HG03575 (cell line): ENCODE data around the gene SORCS1.

Experiments used
- ATAC-seq: cut with Tn5 transposase; IDR thresholded peaks from one replicate; pipeline ENCODE4 v1.9.1; 2021; ENCODE audit not compliant: unreplicated experiment, insufficient number of reproducible peaks, low FRiP score; ENCODE audit errors: extremely low read depth

SORCS1 gene

GRCh38 chr10:106679314-106679713, 485.2 kb downstream of the SORCS1 start:
- ATAC-seq: no peak

DNA sequence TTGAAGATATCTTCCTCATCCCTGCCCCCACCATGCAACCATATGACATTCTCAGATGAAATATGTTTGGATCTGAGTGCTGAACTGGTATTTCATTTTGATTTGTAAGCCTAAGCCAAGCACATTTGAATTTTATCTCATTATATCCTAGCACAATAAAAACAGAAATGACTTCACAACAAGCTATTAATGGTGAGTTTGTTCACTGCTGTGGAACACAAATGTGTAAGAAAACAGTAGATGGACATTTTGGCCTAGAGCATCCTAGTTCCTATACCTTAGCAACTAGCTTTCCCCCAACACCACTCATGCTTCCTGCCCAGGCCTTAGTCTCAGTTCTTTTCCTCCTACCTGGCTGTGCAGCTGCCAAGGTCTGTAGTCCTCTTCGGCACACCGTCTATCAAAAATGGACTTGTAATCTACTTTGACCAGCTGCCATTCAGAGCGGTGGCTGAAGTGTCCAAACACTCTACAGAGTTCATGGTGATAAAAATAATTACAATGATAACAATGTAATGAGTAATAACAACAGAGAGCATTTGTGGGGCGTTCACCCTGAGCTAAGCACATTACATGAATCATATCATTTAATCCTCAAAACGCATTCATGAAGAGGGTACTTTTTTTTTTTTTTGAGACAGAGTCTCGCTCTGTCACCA, 491.9 kb downstream of the SORCS1 start:
- no peak for ATAC-seq

GRCh38 chr10:106661767-106662140, 502.8 kb downstream of the SORCS1 start:
- ATAC-seq: no peak

GRCh38 chr10:106661133-106661766, 503.3 kb downstream of the SORCS1 start:
- no peak for ATAC-seq

GRCh38 chr10:106660550-106660949, 504.0 kb downstream of the SORCS1 start:
- ATAC-seq: no peak

DNA sequence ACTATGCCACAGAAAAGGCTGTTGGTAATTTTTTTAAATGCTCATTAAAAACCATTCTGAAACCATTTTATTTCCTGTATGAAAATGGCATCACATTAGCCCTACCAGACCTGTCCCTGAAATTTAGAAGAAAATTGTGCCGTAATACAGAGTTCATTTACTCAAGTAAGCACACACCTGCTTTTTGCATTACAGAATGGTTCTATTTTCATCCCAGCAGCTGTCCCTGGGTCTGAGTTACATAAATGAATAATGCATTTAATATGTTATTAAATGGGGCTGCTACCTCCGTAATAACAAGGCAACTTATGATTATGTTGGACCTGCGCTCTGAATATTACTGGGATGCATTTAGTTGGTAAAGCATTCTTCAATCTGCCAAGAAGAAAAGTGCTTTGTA, 508.9 kb downstream of the SORCS1 start:
- ATAC-seq: no peak

- no peak for ATAC-seq
These were observed 509.3 kb downstream of the SORCS1 start for GRCh38 chr10:106655165-106655564.

- ATAC-seq: no peak
These were observed 512.2 kb downstream of the SORCS1 start for GRCh38 chr10:106652279-106652678.

DNA sequence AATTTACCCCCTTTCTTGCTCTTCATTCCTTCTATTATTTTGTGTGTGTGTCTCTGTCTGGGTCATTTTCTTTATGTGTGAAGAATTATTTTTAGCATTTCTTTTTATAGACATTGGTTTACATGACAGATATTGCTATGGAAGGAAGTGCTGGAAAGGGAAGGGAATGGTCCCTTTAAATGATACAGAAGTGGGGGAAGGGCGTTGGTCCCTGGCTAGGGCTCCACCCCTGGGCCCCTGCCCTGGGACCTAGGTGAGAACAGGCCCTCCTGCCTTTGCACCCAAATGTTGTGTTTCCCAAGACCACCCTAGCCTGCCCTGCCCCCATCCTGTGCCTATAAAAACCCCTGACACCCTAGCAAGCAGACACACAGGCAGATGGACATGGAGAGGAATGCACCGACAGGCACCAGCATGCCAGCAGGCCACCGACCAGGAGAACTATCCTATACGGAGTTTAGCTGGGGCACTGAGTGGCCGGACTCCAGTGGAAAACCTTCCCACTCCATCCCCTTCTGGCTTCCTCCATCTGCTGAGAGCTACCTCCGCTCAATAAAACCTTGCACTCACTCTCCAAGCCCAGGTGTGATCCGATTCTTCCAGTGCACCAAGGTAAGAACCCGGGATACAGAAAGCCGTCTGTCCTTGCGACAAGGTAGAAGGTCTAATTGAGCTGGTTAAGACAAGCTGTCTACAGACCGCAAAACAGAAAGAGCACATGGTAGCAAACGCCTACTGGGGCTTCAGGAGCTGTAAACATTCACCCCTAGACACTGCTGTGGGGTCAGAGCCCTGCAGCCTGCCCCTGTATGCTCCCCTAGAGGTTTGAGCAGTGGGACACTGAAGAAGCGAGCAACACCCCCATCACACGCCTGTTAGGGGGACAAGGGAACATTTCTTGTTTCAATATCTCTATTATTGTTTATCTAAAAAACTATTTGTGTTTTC, 515.7 kb downstream of the SORCS1 start:
- ATAC-seq: no peak

DNA sequence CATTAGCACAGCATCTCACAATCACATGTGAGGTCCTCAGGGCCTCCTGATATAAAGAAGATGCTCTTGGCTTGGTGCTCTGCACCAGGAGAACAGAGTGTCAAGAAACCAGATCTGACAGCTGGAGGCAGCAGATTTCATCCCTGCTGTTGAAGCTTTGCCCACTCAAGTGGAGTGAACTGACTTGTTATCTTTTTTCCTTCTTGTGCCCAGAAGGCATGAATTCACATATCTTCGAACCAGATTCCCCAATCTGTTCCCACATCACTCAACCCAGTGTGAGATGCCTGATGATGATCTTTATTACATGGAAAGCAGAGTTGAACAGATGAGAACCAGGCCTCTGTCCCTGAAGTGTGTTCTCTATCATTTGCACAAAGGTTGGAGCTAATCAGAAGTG, 521.0 kb downstream of the SORCS1 start:
- no peak for ATAC-seq

GRCh38 chr10:106637873-106638272, 526.6 kb downstream of the SORCS1 start:
- ATAC-seq: no peak

- ATAC-seq: no peak
These were observed 527.6 kb downstream of the SORCS1 start for GRCh38 chr10:106636766-106637491.

DNA sequence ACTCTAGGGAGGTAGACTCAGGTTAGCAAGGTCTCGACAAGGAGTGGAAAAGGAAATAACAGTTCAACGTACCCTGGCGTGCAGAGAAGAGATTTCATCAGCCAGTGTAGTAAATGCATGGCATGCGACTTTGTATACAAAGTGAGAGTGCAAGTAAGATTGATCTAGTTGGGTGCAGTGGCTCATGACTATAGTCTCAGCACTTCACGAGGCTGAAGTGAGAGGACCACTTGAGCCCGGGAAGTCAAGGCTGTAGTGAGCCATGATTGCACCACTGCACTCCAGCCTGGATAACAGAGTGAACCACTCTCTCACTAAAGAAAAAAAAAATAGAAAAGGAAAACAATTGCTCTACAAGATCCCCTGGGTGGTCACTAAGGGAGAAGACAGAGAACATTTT, 528.6 kb downstream of the SORCS1 start:
- ATAC-seq: no peak

DNA sequence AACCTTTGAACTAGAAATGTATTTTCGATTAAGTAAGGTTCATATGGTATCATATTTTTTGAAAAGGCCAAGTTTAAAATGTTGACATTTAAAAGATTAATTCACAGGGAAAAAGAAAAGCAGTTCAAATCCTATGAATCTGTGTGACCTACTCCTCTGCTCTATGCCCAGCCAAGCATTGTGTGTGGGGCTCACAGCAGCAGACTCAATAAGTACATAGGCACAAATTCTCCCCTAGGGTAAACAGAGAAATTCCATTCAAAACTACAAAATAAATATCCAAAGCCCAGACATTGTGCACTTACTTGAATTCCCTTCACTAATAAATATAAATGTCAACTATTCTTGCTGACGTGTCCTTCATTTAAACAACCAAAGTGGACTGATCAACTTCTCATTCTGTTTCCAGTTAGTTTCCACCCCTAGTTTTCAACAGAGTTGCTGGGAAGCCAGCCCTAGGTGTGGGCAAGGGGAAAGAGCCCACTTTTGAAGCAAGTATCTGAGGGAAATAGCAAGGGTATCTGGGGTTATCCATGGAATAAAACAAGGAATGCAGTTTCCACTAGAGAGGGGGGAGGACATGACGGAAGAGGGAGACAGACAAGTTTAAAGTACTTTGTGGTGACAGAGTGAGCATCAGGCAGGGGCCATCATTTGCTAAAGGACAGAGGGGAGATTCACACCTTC, 533.3 kb downstream of the SORCS1 start:
- ATAC-seq: no peak

GRCh38 chr10:106626371-106626770, 538.1 kb downstream of the SORCS1 start:
- no peak for ATAC-seq

- ATAC-seq: no peak
These were observed 538.8 kb downstream of the SORCS1 start for GRCh38 chr10:106625751-106626150.

GRCh38 chr10:106619346-106619745, 545.2 kb downstream of the SORCS1 start:
- no peak for ATAC-seq

DNA sequence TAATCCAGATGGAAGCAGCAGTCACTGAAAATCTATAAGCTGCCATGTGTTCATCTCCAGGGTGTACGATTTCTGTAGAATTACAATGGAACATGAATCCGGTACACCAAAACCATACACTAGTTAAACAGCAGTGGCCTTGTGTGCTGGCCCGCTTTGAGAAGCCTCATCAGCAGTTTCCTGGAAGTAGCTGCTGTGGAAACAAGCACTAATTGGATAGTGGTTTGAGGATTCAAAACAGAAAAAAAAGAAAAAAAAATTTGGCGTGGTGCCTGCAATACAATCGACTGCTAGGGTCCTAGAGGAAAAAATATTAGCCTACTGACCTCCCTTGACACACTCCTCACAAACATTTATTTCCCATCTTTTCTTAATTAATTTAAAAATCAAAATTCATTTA, 545.9 kb downstream of the SORCS1 start:
- no peak for ATAC-seq

- ATAC-seq: no peak
These were observed 549.4 kb downstream of the SORCS1 start for GRCh38 chr10:106615081-106615480.
